SH-SY5Y (cell line): ENCODE measurements around the gene CERS3.

ENCODE experiments used
- GATA2 ChIP-seq: IDR thresholded peaks from 2 replicates; pipeline ENCODE4 v1.6.1; 2011; ENCODE audit warnings: mild to moderate bottlenecking, low read depth, low read length
- GATA3 ChIP-seq: IDR thresholded peaks from 2 replicates; pipeline ENCODE4 v1.6.1; 2011; ENCODE audit warnings: low read depth, mild to moderate bottlenecking, low read length, moderate library complexity

DNA sequence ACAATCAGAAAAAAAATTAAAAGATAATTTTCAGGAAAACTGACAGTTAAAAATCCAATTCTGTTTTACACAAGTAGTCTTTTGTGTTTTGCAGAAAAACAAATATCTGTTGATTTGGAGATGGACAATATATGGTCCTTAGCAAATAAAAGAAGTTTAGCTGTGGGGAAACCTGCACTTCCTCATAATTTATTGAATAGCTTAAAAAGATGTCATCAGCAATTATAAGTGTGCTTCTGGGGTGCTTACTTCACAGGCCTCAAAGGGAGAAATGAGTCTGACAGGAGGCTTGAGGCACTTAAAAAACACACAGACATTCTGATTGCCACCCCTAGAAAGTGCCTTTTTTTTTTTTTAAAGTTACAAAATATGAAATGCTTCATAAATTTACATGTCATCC lies 31.6 kb upstream of the CERS3 start:
- TF ChIP-seq GATA3: no peak
- TF ChIP-seq GATA2: no peak
